HG03064 (cell line): ENCODE data around the gene ACOT8.
"Not testable (repeated sequence)": the region's sequence is repeated elsewhere in the genome, so short reads cannot be mapped to it uniquely, and the experiment has no call there.

Experiments
- ATAC-seq: cut with Tn5 transposase; IDR thresholded peaks from one replicate; pipeline ENCODE4 v1.9.1; 2021; ENCODE audit warnings: low read depth; ENCODE audit not compliant: unreplicated experiment

ACOT8 gene

DNA sequence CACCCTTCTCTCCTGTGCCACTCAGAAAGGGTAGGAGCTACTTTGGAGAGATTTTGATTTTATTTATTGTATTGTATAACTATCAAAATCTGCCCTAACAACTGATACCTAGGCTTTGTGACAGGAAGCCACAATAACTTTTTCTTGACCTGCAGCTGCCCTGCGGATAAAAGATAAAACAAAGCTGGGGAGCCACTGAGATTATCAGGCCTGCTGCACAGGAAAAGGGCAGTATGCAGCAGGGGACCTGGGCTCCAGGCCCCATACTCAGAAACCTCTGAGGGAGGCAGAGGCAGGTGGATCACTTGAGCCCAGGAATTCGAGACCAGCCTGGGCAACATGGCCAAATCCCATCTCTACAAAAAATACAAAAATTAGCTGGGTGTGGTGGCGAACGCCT lies 24.6 kb downstream of the ACOT8 start:
- ATAC-seq, result no peak

DNA sequence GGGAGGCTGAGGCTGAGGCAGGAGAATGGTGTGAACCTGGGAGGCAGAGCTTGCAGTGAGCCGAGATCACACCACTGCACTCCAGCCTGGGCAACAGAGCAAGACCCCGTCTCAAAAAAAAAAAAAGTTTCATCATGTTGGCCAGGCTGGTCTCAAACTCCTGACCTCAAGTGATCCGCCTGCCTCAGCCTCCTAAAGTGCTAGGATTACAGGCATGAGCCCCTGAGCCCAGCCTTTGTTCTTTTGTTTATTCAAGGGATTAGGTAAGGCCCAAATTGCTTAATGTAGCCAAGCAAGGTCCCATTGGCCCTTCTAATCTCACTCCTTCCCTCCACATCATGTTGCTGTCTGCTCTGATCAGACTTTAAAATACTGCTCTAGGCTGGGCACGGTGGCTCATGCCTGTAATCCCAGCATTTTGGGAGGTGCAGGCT lies 27.5 kb downstream of the ACOT8 start:
- ATAC-seq, result not testable (repeated sequence)

DNA sequence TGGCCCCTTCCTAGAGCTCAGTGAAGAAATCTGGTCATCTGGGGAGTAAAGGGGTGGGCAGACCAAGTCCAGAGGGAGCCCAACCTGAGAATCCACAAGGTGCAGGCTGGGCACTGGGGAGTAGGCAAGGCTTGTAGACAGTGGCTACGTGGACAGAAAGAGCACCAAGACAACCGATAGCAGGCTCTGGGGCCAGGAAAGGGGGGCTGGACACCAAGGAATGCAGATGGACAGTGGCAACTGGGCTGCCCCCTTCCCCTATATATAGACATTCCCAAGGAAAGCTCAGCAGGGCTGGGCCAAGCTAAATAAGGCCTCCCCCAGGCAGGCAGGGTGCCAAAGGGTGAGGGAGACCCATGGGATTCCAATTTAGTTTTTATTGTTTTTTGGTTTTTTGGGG lies 28.6 kb downstream of the ACOT8 start:
- ATAC-seq, result no peak

DNA sequence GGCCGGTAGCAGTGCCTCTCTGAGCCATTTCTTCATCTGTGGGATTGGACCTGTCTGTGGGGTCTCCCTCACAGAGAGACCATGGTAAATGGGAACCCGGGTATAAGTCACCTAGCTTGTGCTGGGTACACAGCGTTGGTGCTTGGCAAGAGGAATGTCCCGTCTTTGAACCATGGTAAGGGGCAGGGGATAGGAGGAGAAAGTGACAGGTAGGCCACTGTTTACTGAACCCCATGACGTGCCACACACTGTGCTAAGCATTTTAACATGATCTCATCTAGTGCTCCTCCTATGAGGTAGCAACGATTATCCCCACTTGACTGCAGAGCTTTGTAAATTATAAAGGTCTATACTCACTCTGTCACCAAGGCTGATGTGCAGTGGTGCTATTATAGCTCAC lies 29.5 kb downstream of the ACOT8 start:
- ATAC-seq, result no peak

DNA sequence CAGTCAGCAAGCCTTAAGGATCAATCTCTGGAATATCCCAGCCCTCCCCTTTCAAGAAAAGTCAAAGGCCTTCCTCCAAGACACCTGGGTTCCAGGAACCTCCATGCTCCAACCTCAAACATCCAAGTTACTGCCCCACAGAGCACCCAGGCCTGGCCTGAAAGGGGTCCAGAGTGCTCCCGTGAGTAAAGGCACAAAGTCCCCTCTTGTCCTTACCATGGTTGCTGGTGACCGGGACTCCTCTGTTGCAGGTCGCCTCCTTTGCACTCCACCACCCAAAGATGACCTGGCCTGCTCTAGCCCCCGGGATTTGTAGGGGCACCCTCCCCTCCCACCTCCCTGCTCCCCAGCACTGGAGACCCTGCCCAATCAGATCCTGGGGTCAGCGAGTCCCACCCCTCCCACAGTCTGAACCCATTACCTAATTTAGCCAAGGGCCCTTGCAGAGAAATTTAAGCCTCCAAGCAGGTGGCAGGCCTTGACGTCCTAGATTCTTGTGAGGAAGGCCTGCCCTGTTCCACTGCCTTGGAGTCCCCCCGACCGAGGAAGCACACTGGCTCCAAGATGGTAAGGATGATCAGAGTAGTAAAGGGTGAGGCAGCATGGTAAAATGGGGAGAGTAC lies 30.1 kb downstream of the ACOT8 start, which contains the start of gene TNNC2:
TSS of gene TNNC2 (minus strand) at position 283 of the 623 bp plus-strand sequence. CDS start at position 219, 64 bp downstream.
- no peak for ATAC-seq

DNA sequence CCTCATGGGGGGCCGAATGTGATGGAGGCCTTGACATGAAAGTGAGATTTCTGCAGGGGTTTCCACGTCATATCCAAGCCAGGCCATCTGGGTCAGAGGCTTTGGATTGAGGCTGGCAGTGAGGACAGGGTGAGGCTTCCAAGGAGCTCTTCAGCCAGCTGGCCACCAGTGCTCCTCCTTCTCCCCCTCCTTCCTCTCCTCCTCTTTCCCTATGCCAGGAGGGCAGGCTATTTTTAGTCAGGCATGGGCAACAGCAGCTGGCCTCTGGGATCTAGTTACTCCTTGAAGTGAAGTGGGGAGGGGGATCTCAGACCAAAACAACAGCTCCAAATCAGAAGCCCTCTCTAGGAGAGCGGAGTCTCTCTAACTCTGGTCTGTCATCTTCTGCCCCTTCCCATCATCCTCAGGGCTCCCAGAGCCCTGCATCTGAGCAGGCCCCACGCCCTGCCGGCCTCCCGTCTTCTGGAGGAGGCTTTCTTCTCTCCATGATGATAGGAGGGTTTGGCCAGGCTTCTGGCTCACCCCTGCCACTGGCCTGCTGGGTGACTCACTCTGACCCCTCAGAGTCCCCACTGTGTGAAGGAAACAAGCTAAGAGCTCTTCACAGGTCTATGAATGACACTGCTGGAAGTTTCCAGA lies 30.7 kb downstream of the ACOT8 start:
- no peak for ATAC-seq

DNA sequence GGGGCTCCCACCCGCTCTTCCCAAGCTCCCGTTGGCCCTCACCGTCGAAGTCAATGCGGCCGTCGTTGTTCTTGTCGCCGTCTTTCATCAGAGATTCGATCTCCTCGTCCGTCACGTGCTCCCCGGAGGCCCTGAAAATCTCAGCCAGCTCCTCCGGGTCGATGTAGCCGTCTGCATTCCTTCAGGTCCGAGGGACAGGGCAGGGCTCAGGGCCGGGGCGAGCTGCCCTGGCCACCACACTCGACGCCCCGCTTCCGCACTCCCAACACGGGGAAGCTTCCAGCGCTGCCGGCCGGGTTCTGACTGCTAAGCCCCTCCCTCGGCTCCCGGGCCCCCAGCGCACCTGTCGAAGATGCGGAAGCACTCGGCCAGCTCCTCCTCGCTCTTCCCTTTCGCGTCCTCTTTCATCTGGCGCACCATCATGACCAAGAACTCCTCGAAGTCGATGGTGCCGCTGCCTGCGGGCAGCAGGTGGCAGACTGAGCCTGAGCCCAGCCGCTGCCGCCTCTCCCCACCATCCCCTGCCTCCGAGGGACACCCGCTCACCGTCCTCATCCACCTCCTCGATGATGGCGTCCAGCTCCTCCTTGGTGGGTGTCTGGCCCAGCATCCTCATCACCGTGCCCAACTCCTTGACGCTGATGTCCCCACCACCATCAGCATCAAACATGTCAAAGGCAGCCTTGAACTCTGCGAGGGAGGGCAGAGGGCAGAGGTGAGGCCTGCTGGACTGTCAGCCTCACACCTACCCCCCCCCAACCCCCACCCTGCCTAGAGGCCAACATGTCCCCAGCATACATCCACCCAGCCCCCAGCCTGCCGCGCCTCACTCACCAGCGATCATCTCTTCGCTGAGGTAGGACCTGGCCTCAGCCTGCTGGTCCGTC lies 33.0 kb downstream of the ACOT8 start:
- no peak for ATAC-seq

DNA sequence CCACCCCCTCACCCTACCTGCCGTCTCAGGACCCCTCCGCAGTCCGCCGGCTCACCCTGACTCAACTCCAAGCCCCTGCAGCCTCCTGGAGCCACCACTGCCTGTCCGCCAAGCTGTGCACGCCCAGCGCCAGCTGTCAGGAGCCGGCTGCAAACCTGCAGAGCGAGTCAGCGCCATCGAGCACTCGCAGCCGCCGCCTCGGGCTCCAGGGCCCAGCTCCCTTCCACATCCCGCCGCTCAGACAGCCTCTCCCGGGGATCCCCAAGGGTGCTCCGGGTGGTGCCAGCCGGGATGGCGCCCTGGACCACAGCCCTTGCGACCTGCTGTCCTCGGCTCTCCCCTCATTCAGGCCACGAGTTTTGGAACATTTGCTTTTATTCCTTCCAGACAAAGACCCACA lies 34.3 kb downstream of the ACOT8 start:
- ATAC-seq, result no peak

DNA sequence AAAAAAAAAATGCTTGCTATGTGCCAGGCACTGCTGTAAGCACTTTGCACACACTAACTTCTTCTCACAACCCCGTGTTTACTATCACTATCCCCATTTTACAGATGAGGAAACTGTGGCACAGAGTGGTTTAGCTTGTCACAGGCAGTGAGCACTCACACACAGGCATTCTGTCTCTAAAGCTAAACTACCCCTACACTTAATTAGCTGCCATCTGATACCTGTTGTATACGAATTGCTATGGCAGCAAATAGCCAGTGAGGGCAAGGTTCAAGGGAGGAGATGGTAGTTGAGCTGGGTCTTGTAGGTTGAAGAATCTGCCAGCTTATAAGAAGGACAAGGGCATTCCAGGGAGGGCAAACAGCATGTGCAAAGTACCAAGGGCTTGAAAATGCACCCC lies 35.2 kb downstream of the ACOT8 start:
- ATAC-seq, result no peak

DNA sequence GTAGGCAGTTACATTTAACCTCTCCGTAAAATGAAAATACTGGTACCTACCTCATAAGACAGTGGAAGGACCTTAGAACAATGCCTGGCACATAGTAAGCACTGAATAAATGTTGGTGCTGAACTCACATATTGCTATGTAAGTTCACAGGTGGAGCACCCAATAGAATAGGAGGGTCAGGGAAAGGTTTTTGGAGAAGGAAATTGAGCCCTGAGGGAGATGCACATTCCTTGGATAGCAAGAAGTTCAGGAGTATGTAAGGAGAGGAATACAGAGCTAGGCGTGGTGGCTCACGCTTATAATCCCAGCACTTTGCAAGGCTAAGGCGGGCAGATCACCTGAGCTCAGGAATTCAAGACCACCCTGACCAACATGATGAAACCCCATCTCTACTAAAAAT lies 37.7 kb downstream of the ACOT8 start:
- no peak for ATAC-seq

DNA sequence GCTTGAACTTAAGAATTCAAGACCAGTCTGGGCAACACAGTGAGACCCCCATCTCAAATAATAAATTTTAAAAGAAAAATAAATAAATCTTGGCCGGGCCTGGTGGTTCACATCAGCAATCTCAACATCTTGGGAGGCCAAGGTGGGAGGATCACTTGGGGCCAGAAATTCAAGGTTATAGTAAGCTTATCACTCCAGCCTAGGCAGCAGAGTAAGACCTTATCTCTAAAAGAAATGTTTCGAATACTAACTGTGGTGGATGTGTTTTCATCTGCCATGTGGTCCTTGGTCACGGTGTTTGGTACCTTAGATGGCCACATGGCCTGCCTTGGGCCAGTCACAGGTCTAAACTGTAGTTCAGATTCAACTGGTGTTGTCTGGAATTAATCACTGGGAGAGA lies 39.0 kb downstream of the ACOT8 start:
- ATAC-seq, result no peak

DNA sequence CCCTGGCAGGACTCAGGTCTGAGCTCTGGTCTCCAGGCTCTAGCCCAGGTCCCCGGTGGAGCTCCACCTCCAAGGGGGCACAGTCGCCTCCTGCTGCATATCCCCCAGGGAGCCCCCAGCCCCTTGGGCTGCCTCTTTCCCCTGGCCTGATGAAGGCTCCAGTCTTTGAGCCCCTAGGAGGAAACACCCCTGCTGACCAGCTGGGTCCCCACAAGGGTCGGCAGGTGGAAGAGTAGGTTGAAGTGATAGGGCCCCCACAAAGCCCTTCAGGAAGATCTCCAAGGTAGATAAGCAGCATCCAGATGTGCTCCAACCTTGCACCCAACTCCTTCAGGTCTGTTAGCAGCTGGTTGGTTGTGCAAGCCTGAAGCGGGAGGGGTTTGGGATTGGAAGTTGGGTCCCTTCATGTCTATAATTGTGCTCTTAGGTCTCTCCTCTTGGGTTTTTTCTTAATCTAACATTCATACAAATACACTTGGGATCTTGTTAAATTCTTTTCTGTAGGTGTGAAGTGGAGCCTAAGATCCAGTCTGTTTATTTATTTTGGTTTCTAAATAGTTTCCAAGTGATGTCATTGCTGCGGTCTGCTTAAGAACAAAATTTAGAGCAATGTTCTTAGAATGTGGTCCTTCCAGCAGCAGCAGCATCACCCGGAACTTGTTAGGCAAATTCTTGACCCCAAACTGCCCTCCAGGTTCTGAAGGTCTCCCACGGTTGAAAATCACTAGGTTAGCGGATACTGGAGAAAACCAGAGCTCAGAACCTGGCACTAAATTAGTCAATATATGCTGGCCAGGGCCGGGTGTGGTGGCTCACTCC lies 39.6 kb downstream of the ACOT8 start:
- no peak for ATAC-seq

DNA sequence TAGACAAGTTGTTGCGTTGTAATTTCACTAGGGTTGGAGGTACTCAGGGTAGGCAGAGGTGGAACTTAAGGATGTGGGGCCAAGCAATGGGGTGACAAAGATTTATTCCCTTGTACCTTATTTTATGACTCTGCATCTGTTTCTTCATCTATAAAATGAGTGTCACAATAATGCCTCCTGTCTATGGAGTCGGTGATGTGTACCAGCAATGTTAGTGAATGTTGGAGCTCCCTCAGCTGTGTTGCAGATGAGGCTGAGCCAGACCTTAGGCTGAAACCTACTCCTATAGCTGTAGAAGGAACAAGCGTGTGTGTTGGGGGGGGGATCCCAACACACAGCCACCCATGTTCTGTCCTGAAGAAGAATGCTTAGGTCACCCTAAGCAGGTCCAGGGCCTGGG lies 40.2 kb downstream of the ACOT8 start:
- ATAC-seq, result no peak

DNA sequence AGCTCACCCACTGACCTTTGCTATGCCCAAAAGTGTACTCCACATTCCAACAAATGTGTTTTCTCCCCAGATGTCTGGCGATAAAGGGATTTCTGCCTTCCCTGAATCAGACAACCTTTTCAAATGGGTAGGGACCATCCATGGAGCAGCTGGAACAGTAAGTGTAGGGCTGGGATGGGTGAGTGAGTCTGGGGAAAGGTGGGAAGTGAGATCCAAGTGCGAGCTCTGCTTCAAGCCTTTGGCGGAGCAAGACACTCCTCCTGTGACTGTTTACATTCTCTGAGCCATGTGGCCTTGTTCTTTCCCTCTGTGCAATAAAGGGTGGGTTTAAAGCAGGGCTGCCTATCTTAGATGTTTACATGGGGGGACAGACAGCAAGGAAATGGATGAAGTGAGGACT lies 42.9 kb downstream of the ACOT8 start:
- ATAC-seq, result no peak

DNA sequence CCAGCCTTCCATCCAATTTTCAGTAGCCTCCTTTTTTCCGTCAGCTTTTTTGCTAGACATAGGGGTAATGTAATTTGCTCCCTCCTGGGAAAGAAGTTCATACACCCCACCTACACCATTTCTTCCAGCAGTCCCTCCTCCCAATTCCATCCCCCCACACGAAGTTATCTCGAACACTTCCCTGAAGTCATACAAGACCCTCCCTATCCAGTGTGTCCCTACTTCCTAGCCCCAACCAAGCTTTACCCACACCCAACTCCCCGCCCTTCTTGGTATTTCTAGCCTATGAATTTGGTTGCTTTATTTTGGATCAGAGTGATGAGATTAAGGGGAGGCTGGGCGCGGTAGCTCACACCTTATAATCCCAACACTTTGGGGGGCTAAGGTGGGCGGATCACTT lies 43.7 kb downstream of the ACOT8 start:
- ATAC-seq, result no peak

DNA sequence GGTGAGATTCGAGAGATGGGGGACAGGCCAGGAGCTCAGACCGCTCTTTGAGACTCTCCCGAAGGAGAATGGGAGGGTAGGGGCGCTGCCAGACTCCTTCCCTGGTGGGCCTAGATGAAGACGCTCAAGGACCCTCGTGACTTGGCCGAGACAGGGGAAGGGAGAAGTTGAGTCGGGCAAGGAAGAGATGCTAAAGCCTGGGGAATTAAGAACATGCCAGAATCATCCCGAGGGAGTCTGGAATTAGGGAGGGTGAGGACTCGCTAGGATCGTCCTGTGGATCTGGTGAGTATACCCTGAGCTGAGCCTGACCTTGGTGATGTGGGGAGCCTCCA lies 44.2 kb downstream of the ACOT8 start:
- no peak for ATAC-seq

DNA sequence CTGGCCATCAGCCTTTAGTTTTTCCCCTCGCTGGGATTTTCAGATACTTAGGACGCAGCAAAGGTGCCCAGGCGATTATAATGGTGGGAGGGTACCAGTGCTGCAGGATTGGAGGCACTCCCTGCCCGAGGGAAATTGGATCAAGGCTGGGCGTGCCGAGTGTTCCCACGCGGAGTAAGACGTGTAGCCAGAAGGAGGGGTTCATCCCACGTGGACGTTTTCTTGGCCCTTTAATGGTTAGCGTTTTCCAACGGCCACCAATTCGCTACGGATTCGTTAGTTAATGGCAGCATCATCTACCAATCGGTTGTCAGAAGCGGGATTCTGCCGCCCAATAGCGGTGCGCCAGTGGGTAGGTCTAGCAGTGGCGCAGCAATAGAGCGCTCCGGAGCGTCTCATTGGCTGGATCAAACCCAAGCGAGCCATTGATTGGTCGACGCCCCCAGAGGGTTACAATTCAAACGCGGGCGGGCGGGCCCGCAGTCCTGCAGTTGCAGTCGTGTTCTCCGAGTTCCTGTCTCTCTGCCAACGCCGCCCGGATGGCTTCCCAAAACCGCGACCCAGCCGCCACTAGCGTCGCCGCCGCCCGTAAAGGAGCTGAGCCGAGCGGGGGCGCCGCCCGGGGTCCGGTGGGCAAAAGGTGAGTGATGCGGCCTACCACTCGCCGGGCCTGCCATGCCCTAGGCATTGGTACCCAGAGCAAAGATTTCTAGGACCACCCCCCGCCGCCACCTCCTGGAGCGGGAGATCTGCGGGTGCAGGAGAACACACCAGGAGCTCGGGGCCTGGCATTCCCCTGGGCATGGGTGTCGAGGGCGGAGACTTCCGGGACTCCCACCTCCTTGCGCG lies 44.8 kb downstream of the ACOT8 start, which contains the start of gene UBE2C:
TSS of gene UBE2C (plus strand) at position 488 of the 849 bp plus-strand sequence. CDS start at position 540, 52 bp downstream.
- ATAC-seq, result peak; percentile 95

DNA sequence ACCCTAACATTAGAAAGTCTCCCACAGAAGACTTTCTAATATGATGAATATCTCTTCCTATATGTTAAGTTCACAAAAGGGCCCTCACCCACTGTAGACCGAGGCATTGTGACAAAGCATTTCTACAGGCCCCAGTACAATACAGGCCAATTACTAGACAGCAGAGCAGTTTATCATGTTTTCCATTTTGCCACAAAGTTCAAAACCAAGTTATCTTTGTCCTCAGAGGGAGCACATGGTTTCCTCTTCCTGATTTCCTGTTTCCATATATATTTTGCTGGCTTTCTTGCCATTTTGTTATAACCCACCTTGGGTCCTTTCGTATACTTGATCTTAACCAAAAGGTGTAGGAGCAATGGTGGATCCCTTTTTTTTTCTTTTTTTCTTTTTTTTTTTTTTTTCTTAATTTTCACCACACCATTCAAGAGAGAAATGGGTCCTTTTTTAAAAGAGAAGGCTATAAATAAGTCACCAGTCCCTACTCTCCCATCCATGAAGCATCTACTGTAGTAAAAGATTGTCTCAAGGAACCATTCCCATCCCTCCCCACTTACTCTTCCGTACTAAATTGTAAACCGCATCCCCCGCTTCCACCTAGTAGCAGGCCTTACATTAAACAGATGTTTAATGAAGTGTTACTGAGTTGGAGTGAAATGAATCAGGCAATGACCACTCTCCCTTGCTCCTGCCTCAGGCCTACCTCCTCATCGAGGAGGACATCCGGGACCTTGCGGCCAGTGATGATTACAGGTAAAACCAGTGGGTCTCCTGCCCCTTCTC lies 46.8 kb downstream of the ACOT8 start:
- no peak for ATAC-seq

DNA sequence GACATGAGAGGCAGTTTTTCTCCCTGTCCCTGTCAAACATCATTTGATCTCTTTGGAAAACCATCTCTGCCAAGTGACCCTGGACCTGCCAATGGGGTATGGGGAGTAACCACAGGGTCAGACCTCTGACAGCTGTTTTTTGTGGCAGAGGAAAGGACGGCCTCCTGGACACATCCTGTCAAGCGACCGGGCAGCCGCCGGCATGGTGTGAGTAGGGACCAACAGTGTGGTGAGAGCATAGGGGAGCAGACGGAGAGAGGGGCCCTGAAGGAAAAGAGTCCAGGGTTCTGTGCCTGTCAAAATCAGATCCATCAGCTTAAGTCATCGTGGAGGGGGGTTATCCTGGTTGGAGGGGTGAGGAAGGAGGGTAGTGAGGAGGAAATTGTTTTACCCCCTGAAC lies 55.3 kb downstream of the ACOT8 start:
- no peak for ATAC-seq
